Activated CD4-positive, alpha-beta T cell treated with anti-CD3 and anti-CD28 coated beads, Interleukin-2, amount 10 ng/mL, durations not matched to agents 7 days and 5 days (primary cell): ENCODE measurements around the gene CIART. TPM values are rescaled to one million over a fixed set of nuclear protein-coding genes. Genes with fewer than 3 reads are reported as not detected.
A peak's percentile ranks its signal among the peaks of the same experiment; 100 is the strongest.
"Not testable (repeated sequence)": the region's sequence is repeated elsewhere in the genome, so short reads cannot be mapped to it uniquely, and the experiment has no call there.

Experiments
- CTCF ChIA-PET: fragments of 350-600 bp; sonication (Branson Sonifier 250); formaldehyde crosslinking; loops from one replicate; lab custom pipeline; 2021; ENCODE audit warnings: antibody characterized with exemption; lab: Charles Lee
- POLR2A ChIA-PET: fragments of 350-600 bp; sonication (Branson Sonifier 250); formaldehyde crosslinking; loops from one replicate; lab custom pipeline; 2021; ENCODE audit warnings: antibody characterized with exemption; lab: Charles Lee
- DNase-seq: peaks from one replicate; pipeline ENCODE4 v3.0.0-alpha.2; 2020
- H3K27ac Mint-ChIP-seq: one replicate; pipeline ENCODE4 v1.8.0; 2021; ENCODE audit warnings: mild to moderate bottlenecking, moderate library complexity, mixed read lengths
- H3K27me3 Mint-ChIP-seq: one replicate; pipeline ENCODE4 v1.8.0; 2021; ENCODE audit warnings: mixed read lengths
- H3K36me3 Mint-ChIP-seq: one replicate; pipeline ENCODE4 v1.8.0; 2021; ENCODE audit warnings: low read depth, mixed read lengths
- H3K4me1 Mint-ChIP-seq: one replicate; pipeline ENCODE4 v1.8.0; 2021; ENCODE audit warnings: mixed read lengths
- H3K4me3 Mint-ChIP-seq: one replicate; pipeline ENCODE4 v1.8.0; 2021; ENCODE audit warnings: mild to moderate bottlenecking, moderate library complexity, mixed read lengths
- H3K9me3 Mint-ChIP-seq: one replicate; pipeline ENCODE4 v1.8.0; 2021; ENCODE audit warnings: mixed read lengths
- total RNA-seq, 2 experiments: library from RNA; stranded (reverse); gene quantifications; one replicate each; pipeline ENCODE4 v1.2.3, GENCODE V29; 2021

CIART gene
- total RNA-seq, 2 experiments from 2014 or later = 1.7 to 2.1 TPM

- peak within 1 kb of the TSS; percentile 96 for H3K4me3 Mint-ChIP-seq
- CTCF ChIA-PET = no interaction called here
- POLR2A ChIA-PET = no interaction called here
- H3K36me3 Mint-ChIP-seq = peaks cover 24% of the 10 kb centered on the region
- peak; percentile 92 for DNase-seq
- H3K4me1 Mint-ChIP-seq = peaks cover 35% of the 10 kb centered on the region
- no peaks in the 10 kb centered on the region for H3K9me3 Mint-ChIP-seq
- peak within 1 kb of the TSS; percentile 90 for H3K27ac Mint-ChIP-seq
- H3K27me3 Mint-ChIP-seq = no peaks in the 10 kb centered on the region
Observed at GRCh38 chr1:150293433-150294253, 11.3 kb downstream of the CIART start, which contains the start of gene MRPS21. MRPS21 (plus strand) TSS chr1:150293861; CDS start chr1:150294367, 506 bp downstream.

- no peaks in the 10 kb centered on the region for H3K27me3 Mint-ChIP-seq
- H3K36me3 Mint-ChIP-seq = peaks cover 34% of the 10 kb centered on the region
- peak overlapping the region; percentile 26 for H3K27ac Mint-ChIP-seq
- ChIA-PET CTCF (interaction anchor here (1.0 to 1.9 kb wide), 4 partner anchors 9 to 39 kb away, joined by 3 to 6 read pairs (median 4); partner anchors contain the start of genes C1orf54 and PRPF3), POLR2A (interaction anchor here (0.6 kb wide), 1 partner anchor 961 kb away, joined by 5 read pairs; no protein-coding TSS in a partner anchor)
- H3K4me1 Mint-ChIP-seq = peaks cover 35% of the 10 kb centered on the region
- H3K9me3 Mint-ChIP-seq = no peaks in the 10 kb centered on the region
- DNase-seq = no peak
- H3K4me3 Mint-ChIP-seq = peak overlapping the region; percentile 42
Observed at GRCh38 chr1:150295476-150295875, 13.1 kb downstream of the CIART start.

- Mint-ChIP-seq H3K4me3 (no peak overlapping the region), H3K4me1 (peaks cover 19% of the 10 kb centered on the region), H3K27ac (peak overlapping the region; percentile 19), H3K27me3 (no peaks in the 10 kb centered on the region), H3K36me3 (peaks cover 43% of the 10 kb centered on the region), H3K9me3 (no peaks in the 10 kb centered on the region)
- ChIA-PET POLR2A (no interaction called here), CTCF (interaction anchor here (0.6 to 0.8 kb wide), 2 partner anchors 19 to 63 kb away, joined by 3 to 4 read pairs; no protein-coding TSS in a partner anchor)
- no peak for DNase-seq
Observed at GRCh38 chr1:150299716-150300115, 17.4 kb downstream of the CIART start.

- POLR2A ChIA-PET = interaction anchor here (0.7 kb wide), 1 partner anchor 420 kb away, joined by 3 read pairs; no protein-coding TSS in a partner anchor
- Mint-ChIP-seq H3K4me1 (peaks cover 3% of the 10 kb centered on the region), H3K4me3 (no peak overlapping the region), H3K9me3 (no peaks in the 10 kb centered on the region), H3K36me3 (peaks cover 40% of the 10 kb centered on the region), H3K27ac (no peak overlapping the region), H3K27me3 (no peaks in the 10 kb centered on the region)
- no peak for DNase-seq
- CTCF ChIA-PET = no interaction called here
Observed at GRCh38 chr1:150302338-150302737, 20.0 kb downstream of the CIART start.

GRCh38 chr1:150302902-150303301 is 20.5 kb downstream of the CIART start:
- peaks cover 1% of the 10 kb centered on the region for H3K4me1 Mint-ChIP-seq
- POLR2A ChIA-PET = no interaction called here
- DNase-seq = no peak
- no peaks in the 10 kb centered on the region for H3K27me3 Mint-ChIP-seq
- peaks cover 38% of the 10 kb centered on the region for H3K36me3 Mint-ChIP-seq
- H3K9me3 Mint-ChIP-seq = no peaks in the 10 kb centered on the region
- CTCF ChIA-PET = no interaction called here
- H3K27ac Mint-ChIP-seq = no peak overlapping the region
- H3K4me3 Mint-ChIP-seq = no peak overlapping the region

GRCh38 chr1:150308585-150308984 is 26.2 kb downstream of the CIART start:
- CTCF ChIA-PET, H3K27ac Mint-ChIP-seq, DNase-seq, H3K4me3 Mint-ChIP-seq, H3K4me1 Mint-ChIP-seq, H3K27me3 Mint-ChIP-seq, H3K9me3 Mint-ChIP-seq, POLR2A ChIA-PET: not testable (repeated sequence)
- H3K36me3 Mint-ChIP-seq = peaks cover 20% of the 10 kb centered on the region

GRCh38 chr1:150309758-150310508 is 27.6 kb downstream of the CIART start:
- no peaks in the 10 kb centered on the region for H3K9me3 Mint-ChIP-seq
- peaks cover 20% of the 10 kb centered on the region for H3K36me3 Mint-ChIP-seq
- ChIA-PET CTCF (interaction anchor here (0.7 kb wide), 1 partner anchor 27 kb away, joined by 4 read pairs; no protein-coding TSS in a partner anchor), POLR2A (no interaction called here)
- H3K4me3 Mint-ChIP-seq = no peak overlapping the region
- no peaks in the 10 kb centered on the region for H3K27me3 Mint-ChIP-seq
- H3K27ac Mint-ChIP-seq = no peak overlapping the region
- DNase-seq = no peak
- H3K4me1 Mint-ChIP-seq = no peaks in the 10 kb centered on the region

- ChIA-PET CTCF (interaction anchor here (0.6 kb wide), 1 partner anchor 26 kb away, joined by 5 read pairs; no protein-coding TSS in a partner anchor), POLR2A (no interaction called here)
Observed at GRCh38 chr1:150311762-150312161, 29.4 kb downstream of the CIART start.

GRCh38 chr1:150314691-150315090 is 32.3 kb downstream of the CIART start:
- H3K9me3 Mint-ChIP-seq, H3K27ac Mint-ChIP-seq, POLR2A ChIA-PET, DNase-seq, H3K4me1 Mint-ChIP-seq, H3K27me3 Mint-ChIP-seq, H3K36me3 Mint-ChIP-seq, CTCF ChIA-PET, H3K4me3 Mint-ChIP-seq: not testable (repeated sequence)

More at GRCh38 chr1:150311762-150312161, 29.4 kb downstream of the CIART start:
- DNase-seq = no peak
- Mint-ChIP-seq H3K27me3 (no peaks in the 10 kb centered on the region), H3K36me3 (peaks cover 14% of the 10 kb centered on the region), H3K9me3 (no peaks in the 10 kb centered on the region), H3K27ac (no peak overlapping the region), H3K4me1 (no peaks in the 10 kb centered on the region), H3K4me3 (no peak overlapping the region)

- POLR2A ChIA-PET = no interaction called here
- no peak for DNase-seq
- Mint-ChIP-seq H3K36me3 (peaks cover 22% of the 10 kb centered on the region), H3K27me3 (no peaks in the 10 kb centered on the region), H3K4me1 (peaks cover 28% of the 10 kb centered on the region), H3K9me3 (no peaks in the 10 kb centered on the region), H3K4me3 (peak overlapping the region; percentile 96), H3K27ac (peak overlapping the region; percentile 96)
- CTCF ChIA-PET = interaction anchor here (0.5 to 1.7 kb wide), 3 partner anchors 25 to 790 kb away, joined by 3 to 4 read pairs (median 4); no protein-coding TSS in a partner anchor
Observed at GRCh38 chr1:150320667-150320978, 38.3 kb downstream of the CIART start.

- Mint-ChIP-seq H3K27me3 (no peaks in the 10 kb centered on the region), H3K4me3 (peak overlapping the region; percentile 96), H3K27ac (peak overlapping the region; percentile 96), H3K36me3 (peaks cover 33% of the 10 kb centered on the region), H3K4me1 (peaks cover 30% of the 10 kb centered on the region), H3K9me3 (no peaks in the 10 kb centered on the region)
- CTCF ChIA-PET = interaction anchor here (0.6 to 1.2 kb wide), 3 partner anchors 42 to 419 kb away, joined by 3 to 8 read pairs (median 4); partner anchors contain the start of gene RPRD2
- POLR2A ChIA-PET = interaction anchor here (0.6 to 0.8 kb wide), 2 partner anchors 16 to 123 kb away, joined by 3 read pairs; no protein-coding TSS in a partner anchor
- peak; percentile 14 for DNase-seq
Observed at GRCh38 chr1:150321826-150322166, 39.4 kb downstream of the CIART start.

GRCh38 chr1:150322310-150322709 is 40.0 kb downstream of the CIART start:
- ChIA-PET POLR2A (interaction anchor here (0.6 to 0.8 kb wide), 2 partner anchors 16 to 122 kb away, joined by 3 read pairs; no protein-coding TSS in a partner anchor), CTCF (interaction anchor here (0.6 to 1.2 kb wide), 4 partner anchors 19 to 238 kb away, joined by 3 to 8 read pairs (median 4); partner anchors contain the start of gene RPRD2)
- Mint-ChIP-seq H3K27ac (peak overlapping the region; percentile 96), H3K36me3 (peaks cover 37% of the 10 kb centered on the region), H3K27me3 (no peaks in the 10 kb centered on the region), H3K9me3 (no peaks in the 10 kb centered on the region), H3K4me1 (peaks cover 30% of the 10 kb centered on the region), H3K4me3 (peak overlapping the region; percentile 96)
- peak; percentile 11 for DNase-seq
